Measurements from ENCODE around the gene KCTD17. TPM values are rescaled to one million over a fixed set of nuclear protein-coding genes. Genes with fewer than 3 reads are reported as not detected.

KCTD17 gene
- total RNA-seq, 1 experiment from 2014 or later = 32.7 TPM

DNA sequence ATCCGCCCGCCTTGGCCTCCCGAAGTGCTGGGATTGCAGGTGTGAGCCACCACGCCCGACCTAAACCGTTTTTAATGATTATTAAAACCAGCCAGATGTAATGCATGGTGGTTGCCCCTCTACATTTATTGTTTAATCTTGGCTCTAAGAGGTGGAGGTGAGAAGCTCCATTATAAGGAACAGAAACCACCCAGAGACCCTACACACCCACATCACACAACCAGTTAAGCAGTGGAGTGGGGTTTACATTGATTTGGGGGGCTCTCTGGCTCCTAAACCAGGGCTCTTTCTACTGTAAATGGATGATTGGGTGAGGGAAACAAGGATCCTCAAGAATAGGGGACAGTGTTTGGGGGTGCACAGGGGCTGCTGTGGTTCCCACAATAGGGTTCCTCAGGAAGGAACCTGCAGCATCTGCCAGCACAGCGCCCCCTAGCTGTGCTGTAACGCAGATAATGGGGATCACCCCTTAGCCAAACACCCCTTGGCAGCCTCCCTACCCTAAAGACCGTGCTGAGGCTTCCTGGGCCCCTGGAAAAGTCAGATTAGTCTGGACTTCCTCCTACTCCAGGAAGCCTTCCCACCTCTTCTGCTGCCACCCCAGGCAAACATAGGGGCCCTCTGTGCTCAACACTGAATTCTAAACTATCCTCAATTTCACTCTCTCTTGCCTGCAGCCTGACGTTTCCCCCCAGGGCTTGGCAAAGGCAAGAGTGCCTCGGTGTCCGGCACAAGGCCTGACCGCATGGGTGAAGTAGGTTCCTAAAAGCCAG is 29.6 kb upstream of the KCTD17 start:
- peak; percentile 17 for DNase-seq (ENCODE audit: low read depth, low spot score)
- H3K4me3 ChIP-seq (ENCODE audit: low read depth in 2 of 2, low read length in 2 of 2) = no peak overlapping the region

DNA sequence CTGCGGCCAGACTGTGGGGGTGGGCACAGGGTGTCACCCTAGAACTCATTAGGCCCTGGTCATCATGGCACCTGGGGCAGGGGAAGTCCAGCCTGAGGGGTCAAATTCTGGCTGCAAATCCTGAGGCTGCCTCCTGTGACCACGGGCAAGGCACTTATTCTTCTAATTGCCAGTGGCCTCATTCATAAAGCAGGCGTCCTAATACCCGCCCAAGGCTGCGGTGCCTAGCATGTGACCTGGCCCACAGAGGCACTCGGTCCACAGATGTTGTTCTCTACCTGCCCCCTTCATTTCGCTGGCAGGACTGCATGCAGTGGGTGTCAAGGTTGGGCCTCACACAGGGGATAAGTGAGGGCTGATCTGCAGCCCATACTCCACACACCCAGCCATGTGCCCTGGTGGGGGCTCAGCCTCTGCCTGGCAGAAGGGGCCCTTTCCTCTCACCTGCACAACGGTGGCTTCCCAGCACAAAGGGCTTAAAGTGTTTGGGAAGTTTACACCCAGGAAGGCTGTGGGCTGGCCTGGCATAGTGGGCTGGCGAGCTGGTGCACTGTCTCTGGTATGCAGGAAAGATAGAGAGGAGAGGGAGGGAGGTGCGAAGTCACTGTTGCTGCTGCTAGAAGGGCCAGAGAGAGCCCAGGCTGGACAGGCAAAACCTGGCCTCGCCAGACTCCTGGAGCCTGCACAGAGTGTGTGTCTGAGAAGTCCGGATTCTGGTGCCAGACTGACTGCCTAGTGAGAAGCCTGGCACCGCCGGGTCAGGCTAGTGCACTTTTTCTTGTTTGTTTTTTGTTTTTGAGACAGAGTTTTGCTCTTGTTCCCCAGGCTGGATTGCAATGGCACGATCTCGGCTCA is 28.8 kb upstream of the KCTD17 start:
- TF ChIP-seq POLR2AphosphoS5 (IDR thresholded peaks at IDR 0.05; ENCODE audit: low read depth, low read length) (no peak), TCF7L2 (IDR thresholded peaks at IDR 0.05; ENCODE audit: low read depth, low read length) (no peak), SIN3A (IDR thresholded peaks at IDR 0.05; ENCODE audit: borderline replicate concordance, insufficient read depth, low read depth, low read length) (no peak)
- TF ChIP-seq, protein P1, sequence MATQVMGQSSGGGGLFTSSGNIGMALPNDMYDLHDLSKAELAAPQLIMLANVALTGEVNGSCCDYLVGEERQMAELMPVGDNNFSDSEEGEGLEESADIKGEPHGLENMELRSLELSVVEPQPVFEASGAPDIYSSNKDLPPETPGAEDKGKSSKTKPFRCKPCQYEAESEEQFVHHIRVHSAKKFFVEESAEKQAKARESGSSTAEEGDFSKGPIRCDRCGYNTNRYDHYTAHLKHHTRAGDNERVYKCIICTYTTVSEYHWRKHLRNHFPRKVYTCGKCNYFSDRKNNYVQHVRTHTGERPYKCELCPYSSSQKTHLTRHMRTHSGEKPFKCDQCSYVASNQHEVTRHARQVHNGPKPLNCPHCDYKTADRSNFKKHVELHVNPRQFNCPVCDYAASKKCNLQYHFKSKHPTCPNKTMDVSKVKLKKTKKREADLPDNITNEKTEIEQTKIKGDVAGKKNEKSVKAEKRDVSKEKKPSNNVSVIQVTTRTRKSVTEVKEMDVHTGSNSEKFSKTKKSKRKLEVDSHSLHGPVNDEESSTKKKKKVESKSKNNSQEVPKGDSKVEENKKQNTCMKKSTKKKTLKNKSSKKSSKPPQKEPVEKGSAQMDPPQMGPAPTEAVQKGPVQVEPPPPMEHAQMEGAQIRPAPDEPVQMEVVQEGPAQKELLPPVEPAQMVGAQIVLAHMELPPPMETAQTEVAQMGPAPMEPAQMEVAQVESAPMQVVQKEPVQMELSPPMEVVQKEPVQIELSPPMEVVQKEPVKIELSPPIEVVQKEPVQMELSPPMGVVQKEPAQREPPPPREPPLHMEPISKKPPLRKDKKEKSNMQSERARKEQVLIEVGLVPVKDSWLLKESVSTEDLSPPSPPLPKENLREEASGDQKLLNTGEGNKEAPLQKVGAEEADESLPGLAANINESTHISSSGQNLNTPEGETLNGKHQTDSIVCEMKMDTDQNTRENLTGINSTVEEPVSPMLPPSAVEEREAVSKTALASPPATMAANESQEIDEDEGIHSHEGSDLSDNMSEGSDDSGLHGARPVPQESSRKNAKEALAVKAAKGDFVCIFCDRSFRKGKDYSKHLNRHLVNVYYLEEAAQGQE (IDR thresholded peaks at IDR 0.05; ENCODE audit: insufficient read depth in 1 of 2, low read depth in 2 of 2, low read length in 1 of 2) = no peak
- TF ChIP-seq, protein P2, sequence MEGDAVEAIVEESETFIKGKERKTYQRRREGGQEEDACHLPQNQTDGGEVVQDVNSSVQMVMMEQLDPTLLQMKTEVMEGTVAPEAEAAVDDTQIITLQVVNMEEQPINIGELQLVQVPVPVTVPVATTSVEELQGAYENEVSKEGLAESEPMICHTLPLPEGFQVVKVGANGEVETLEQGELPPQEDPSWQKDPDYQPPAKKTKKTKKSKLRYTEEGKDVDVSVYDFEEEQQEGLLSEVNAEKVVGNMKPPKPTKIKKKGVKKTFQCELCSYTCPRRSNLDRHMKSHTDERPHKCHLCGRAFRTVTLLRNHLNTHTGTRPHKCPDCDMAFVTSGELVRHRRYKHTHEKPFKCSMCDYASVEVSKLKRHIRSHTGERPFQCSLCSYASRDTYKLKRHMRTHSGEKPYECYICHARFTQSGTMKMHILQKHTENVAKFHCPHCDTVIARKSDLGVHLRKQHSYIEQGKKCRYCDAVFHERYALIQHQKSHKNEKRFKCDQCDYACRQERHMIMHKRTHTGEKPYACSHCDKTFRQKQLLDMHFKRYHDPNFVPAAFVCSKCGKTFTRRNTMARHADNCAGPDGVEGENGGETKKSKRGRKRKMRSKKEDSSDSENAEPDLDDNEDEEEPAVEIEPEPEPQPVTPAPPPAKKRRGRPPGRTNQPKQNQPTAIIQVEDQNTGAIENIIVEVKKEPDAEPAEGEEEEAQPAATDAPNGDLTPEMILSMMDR (IDR thresholded peaks at IDR 0.05) = no peak
- no peak for DNase-seq (ENCODE audit: low read depth, low spot score)
- in situ Hi-C loops (cut with HindIII; ENCODE audit: low pct_unique_long_range_greater_than_20kb, low sequenced_read_pairs) (no loop called here), intact Hi-C loops (cut with micrococcal nuclease; ENCODE audit: unreplicated experiment) (no loop called here)
- H3K4me3 ChIP-seq (ENCODE audit: low read depth in 2 of 2, low read length in 2 of 2) = no peak overlapping the region
- no peaks in the 10 kb centered on the region for H3K36me3 ChIP-seq (ENCODE audit: control insufficient read depth, insufficient read depth, low read length)
- 0 out of 2 replicates have a peak, but pooled peaks cover 2% of the 10 kb centered on the region for H3K4me1 ChIP-seq (ENCODE audit: control insufficient read depth, insufficient read depth, low read length)
- no peak for ATAC-seq
- no TSS peak for BruUV-seq (replicated peaks)
- POLR2A ChIA-PET = no interaction called here
- H3K27me3 ChIP-seq (ENCODE audit: control insufficient read depth, insufficient read depth, low read length) = no peaks in the 10 kb centered on the region
- no peak overlapping the region for H3K27ac ChIP-seq (ENCODE audit: low read length)
- CTCF ChIA-PET = no interaction called here
- no peaks in the 10 kb centered on the region for H3K9me3 ChIP-seq (ENCODE audit: control insufficient read depth, insufficient read depth, low read depth, low read length)

More for the DNA sequence above, 29.6 kb upstream of the KCTD17 start:
- Histone ChIP-seq H3K36me3 (ENCODE audit: control insufficient read depth, insufficient read depth, low read length) (no peaks in the 10 kb centered on the region), H3K9me3 (ENCODE audit: control insufficient read depth, insufficient read depth, low read depth, low read length) (no peaks in the 10 kb centered on the region), H3K4me1 (ENCODE audit: control insufficient read depth, insufficient read depth, low read length) (0 out of 2 replicates have a peak, but pooled peaks cover 2% of the 10 kb centered on the region), H3K27me3 (ENCODE audit: control insufficient read depth, insufficient read depth, low read length) (no peaks in the 10 kb centered on the region), H3K27ac (ENCODE audit: low read length) (no peak overlapping the region)
- ChIA-PET CTCF (no interaction called here), POLR2A (no interaction called here)
- no TSS peak for BruUV-seq (replicated peaks)
- ATAC-seq = no peak
- in situ Hi-C loops (cut with HindIII; ENCODE audit: low pct_unique_long_range_greater_than_20kb, low sequenced_read_pairs) (no loop called here), intact Hi-C loops (cut with micrococcal nuclease; ENCODE audit: unreplicated experiment) (no loop called here)
- TF ChIP-seq TCF7L2 (IDR thresholded peaks at IDR 0.05; ENCODE audit: low read depth, low read length) (no peak), POLR2AphosphoS5 (IDR thresholded peaks at IDR 0.05; ENCODE audit: low read depth, low read length) (no peak)
- TF ChIP-seq, protein P2 (IDR thresholded peaks at IDR 0.05) = peak; percentile 85
- TF ChIP-seq, protein P1 (IDR thresholded peaks at IDR 0.05; ENCODE audit: insufficient read depth in 1 of 2, low read depth in 2 of 2, low read length in 1 of 2) = no peak

All from Panc1 (cell line).